Upper lobe of left lung (tissue), 6 donors: Measurements from ENCODE around the gene OR1S2. TPM values are rescaled to one million over a fixed set of nuclear protein-coding genes. Genes with fewer than 3 reads are reported as not detected.

ENCODE experiments used
- ATAC-seq, 2 donors: fragments of 200-7000 bp; cut with Tn5 transposase; one replicate each; pipeline ENCODE4 v1.9.1; 2022; ENCODE audit warnings: mild to moderate bottlenecking in 2 of 2, moderate library complexity in 2 of 2; ENCODE audit not compliant: low FRiP score in 2 of 2
- DNase-seq, 2 donors: peaks; one replicate each; pipeline ENCODE4 v3.0.0-alpha.2; 2019 to 2020
- H3K27ac ChIP-seq, 4 donors: fragments of 200-600 bp; sonication (generic); one replicate each; pipeline ENCODE4 v1.5.1; 2016 to 2019
- H3K27me3 ChIP-seq, 4 donors: fragments of 200-600 bp; sonication (generic); one replicate each; pipeline ENCODE4 v1.5.1; 2017 to 2019
- H3K36me3 ChIP-seq, 4 donors: fragments of 200-600 bp; sonication (generic); one replicate each; pipeline ENCODE4 v1.5.1; 2016 to 2019
- H3K4me1 ChIP-seq, 4 donors: fragments of 200-600 bp; sonication (generic); one replicate each; pipeline ENCODE4 v1.5.1; 2018 to 2019
- H3K4me3 ChIP-seq, 4 donors: fragments of 200-600 bp; sonication (generic); one replicate each; pipeline ENCODE4 v1.5.1; 2017 to 2019; ENCODE audit warnings: mild to moderate bottlenecking in 2 of 4, moderate library complexity in 1 of 4
- H3K9me3 ChIP-seq, 4 donors: fragments of 200-600 bp; sonication (generic); one replicate each; pipeline ENCODE4 v1.5.1; 2018 to 2019
- EP300 ChIP-seq, 4 donors: sonication (generic); formaldehyde crosslinking; IDR thresholded peaks; one replicate each; pipeline ENCODE4 v1.5.1; 2017; ENCODE audit warnings: antibody characterized with exemption in 4 of 4, control low read depth in 2 of 4
- POLR2A ChIP-seq, 4 donors: fragments of 450-650 bp; IDR thresholded peaks; one replicate each; pipeline ENCODE4 v1.5.1; 2016 to 2017; ENCODE audit warnings: antibody characterized with exemption in 4 of 4, mild to moderate bottlenecking in 2 of 4
- POLR2AphosphoS5 ChIP-seq, 2 donors: sonication (generic); formaldehyde crosslinking; IDR thresholded peaks; one replicate each; pipeline ENCODE4 v1.5.1; 2017; ENCODE audit warnings: antibody characterized with exemption in 2 of 2
- WGBS, 2 donors: methylation state at CpG; one replicate each; pipeline ENCODE4 v1.1.5; 2017 to 2018; 5-methylcytosine and 5-hydroxymethylcytosine counted together
- total RNA-seq, 6 donors: library from RNA; depleted of rRNA in 4 of 6; stranded (reverse); fragments of >200 nt in 4 of 6; gene quantifications; one replicate each; pipeline versions ENCODE4 v1.1.0 to v1.2.1, GENCODE V29; 2016 to 2021
- TF ChIP-seq, protein P1 (sequence below), 6 experiments: fragments of 450-650 bp in 4 of 6; fragments of 200-600 bp in 2 of 6; sonication (generic) in 2 of 6; IDR thresholded peaks; one replicate each; pipeline ENCODE4 v1.5.1; 2016 to 2019; ENCODE audit warnings: antibody characterized with exemption in 6 of 6
- donor health status: DM: no; HTN: no; CAD: no; lungs with moderate emphysema.
- donor health status: DM: no; HTN: yes; CAD: no; lungs with severe emphysema.

OR1S2 gene
- total RNA-seq, 6 donors from 2014 or later = not detected

DNA sequence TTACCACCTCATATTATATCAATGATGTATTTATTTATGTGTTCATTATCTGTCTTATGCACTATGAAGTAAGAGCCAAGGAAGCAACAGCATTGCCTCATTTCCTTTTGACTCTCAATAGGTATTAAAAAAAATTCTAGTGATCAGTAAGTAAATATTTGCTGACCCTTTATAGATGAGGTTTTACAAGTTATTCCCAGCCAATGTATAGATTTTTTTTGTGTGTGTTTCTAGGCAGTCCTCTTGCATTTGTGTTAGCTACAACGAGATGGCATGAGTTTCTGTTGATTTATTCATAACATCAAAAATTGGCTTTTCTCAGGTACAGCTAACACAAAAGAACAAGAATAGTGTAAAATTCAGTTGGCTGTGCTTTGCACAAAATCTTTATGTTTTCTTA is 4.7 kb downstream of the OR1S2 start:
- H3K9me3 ChIP-seq = peaks cover 0 to 8% (median 0%) of the 10 kb centered on the region in 4 donors
- no peak overlapping the region for H3K4me3 ChIP-seq
- 43 to 47% methylated on average over 1 of the region's 1 CpG for WGBS, 2 donors
- no peak for ATAC-seq
- no peaks in the 10 kb centered on the region for H3K27me3 ChIP-seq
- H3K36me3 ChIP-seq = no peaks in the 10 kb centered on the region
- no peak for TF ChIP-seq POLR2A (IDR thresholded peaks at IDR 0.05)
- TF ChIP-seq EP300 (IDR thresholded peaks at IDR 0.05) = no peak
- TF ChIP-seq, protein P1, sequence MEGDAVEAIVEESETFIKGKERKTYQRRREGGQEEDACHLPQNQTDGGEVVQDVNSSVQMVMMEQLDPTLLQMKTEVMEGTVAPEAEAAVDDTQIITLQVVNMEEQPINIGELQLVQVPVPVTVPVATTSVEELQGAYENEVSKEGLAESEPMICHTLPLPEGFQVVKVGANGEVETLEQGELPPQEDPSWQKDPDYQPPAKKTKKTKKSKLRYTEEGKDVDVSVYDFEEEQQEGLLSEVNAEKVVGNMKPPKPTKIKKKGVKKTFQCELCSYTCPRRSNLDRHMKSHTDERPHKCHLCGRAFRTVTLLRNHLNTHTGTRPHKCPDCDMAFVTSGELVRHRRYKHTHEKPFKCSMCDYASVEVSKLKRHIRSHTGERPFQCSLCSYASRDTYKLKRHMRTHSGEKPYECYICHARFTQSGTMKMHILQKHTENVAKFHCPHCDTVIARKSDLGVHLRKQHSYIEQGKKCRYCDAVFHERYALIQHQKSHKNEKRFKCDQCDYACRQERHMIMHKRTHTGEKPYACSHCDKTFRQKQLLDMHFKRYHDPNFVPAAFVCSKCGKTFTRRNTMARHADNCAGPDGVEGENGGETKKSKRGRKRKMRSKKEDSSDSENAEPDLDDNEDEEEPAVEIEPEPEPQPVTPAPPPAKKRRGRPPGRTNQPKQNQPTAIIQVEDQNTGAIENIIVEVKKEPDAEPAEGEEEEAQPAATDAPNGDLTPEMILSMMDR (IDR thresholded peaks at IDR 0.05) = no peak
- no peak for TF ChIP-seq POLR2AphosphoS5 (IDR thresholded peaks at IDR 0.05)
- no peaks in the 10 kb centered on the region for H3K4me1 ChIP-seq
- no peak for DNase-seq
- H3K27ac ChIP-seq = no peak overlapping the region

DNA sequence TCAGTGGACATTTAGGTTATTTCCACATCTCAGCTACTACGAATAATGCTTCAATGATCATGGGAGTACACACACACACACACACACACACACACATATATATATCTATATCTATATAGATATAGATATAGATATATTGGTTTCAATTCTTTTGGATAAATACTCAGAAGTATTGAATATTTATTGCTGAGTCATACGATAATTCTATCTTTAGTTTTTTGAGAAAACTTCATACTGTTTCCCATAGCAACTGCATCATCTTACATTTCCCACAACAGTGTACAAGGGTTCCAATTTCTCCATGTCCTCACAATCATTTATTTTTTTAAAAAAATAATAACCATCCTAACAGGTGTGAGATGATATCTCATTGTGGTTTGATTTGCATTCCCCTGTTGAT is 8.0 kb downstream of the OR1S2 start:
- Histone ChIP-seq H3K4me3 (no peak overlapping the region), H3K9me3 (peaks cover 0 to 8% (median 0%) of the 10 kb centered on the region in 4 donors), H3K4me1 (no peaks in the 10 kb centered on the region), H3K27me3 (no peaks in the 10 kb centered on the region), H3K36me3 (no peaks in the 10 kb centered on the region), H3K27ac (no peak overlapping the region)
- TF ChIP-seq POLR2AphosphoS5 (IDR thresholded peaks at IDR 0.05) = no peak
- no peak for TF ChIP-seq POLR2A (IDR thresholded peaks at IDR 0.05)
- no peak for TF ChIP-seq EP300 (IDR thresholded peaks at IDR 0.05)
- WGBS, 2 donors = 89 to 93% methylated on average over 2 of the region's 2 CpGs
- ATAC-seq = no peak
- DNase-seq = no peak

DNA sequence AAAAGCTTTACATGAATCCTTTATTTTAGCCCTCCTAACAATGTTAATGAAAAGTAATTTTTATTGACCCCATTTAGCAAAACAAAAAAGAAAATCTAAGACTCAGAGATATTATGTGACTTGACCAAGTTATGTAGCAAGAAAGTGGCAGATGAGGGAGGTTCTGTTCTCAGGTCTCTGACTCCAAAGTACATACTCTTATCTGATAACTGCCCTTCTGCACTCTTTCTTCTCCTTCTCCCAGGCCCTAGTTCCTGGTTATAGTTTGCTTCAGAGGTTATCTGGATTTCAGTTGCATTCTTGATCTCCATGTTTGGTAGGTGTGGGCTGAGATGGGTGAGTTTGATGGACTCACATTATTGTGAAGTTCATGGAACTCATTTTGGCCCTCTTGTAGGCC is 10.6 kb downstream of the OR1S2 start:
- Histone ChIP-seq H3K4me1 (no peaks in the 10 kb centered on the region), H3K4me3 (no peak overlapping the region), H3K9me3 (peaks cover 0 to 8% (median 0%) of the 10 kb centered on the region in 4 donors), H3K27ac (no peak overlapping the region), H3K36me3 (no peaks in the 10 kb centered on the region), H3K27me3 (no peaks in the 10 kb centered on the region)
- TF ChIP-seq, protein P1 (IDR thresholded peaks at IDR 0.05) = no peak
- no peak for TF ChIP-seq EP300 (IDR thresholded peaks at IDR 0.05)
- TF ChIP-seq POLR2A (IDR thresholded peaks at IDR 0.05) = no peak
- no peak for TF ChIP-seq POLR2AphosphoS5 (IDR thresholded peaks at IDR 0.05)
- ATAC-seq = no peak
- DNase-seq = no peak

DNA sequence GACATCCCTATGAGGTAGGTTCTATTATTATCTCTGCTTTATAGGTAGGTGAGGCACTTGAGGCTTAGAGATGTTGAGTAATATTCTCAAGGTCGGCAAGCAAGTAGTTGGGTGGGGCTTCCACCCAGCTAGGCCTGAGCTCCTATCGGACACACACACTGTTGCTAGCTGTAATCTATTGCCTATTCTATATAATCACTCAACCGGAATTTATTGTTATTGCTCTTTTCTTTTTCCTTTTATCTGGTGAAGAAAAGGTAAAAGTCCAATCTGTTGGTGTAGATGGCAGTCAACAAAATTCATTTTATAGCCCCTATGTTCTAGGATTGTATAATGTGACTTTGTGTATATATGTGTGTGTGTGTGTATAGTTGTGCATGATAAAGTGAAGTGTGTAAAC is 11.7 kb downstream of the OR1S2 start:
- Histone ChIP-seq H3K4me3 (no peak overlapping the region), H3K27ac (no peak overlapping the region), H3K9me3 (peaks cover 0 to under 1% (median 0%) of the 10 kb centered on the region in 4 donors), H3K36me3 (no peaks in the 10 kb centered on the region), H3K27me3 (no peaks in the 10 kb centered on the region), H3K4me1 (no peaks in the 10 kb centered on the region)
- ATAC-seq = no peak
- WGBS, 2 donors = 77 to 78% methylated on average over 3 of the region's 3 CpGs
- no peak for DNase-seq
- TF ChIP-seq EP300 (IDR thresholded peaks at IDR 0.05) (no peak), POLR2AphosphoS5 (IDR thresholded peaks at IDR 0.05) (no peak), POLR2A (IDR thresholded peaks at IDR 0.05) (no peak)
- TF ChIP-seq, protein P1 (IDR thresholded peaks at IDR 0.05) = no peak

DNA sequence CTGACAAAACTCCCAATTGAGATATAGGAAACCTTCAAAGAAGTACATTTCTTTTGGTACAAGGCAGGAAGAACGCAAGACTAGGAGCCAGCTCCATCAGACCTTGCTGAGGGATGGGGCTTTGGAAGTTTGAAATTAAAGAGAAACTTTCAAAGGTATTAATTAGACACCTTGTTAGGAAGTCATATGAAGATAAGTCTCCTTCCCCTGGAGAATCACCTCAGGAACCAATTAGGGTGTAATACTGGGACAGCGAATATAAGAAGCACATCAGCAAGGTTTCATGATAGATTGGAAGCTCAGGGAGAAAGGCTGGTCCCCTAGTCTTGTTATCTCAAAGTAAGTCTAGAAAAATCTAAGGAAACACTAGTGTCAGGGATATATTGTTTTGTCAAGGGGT is 15.2 kb downstream of the OR1S2 start, which contains the start of gene OR9Q2:
TSS of gene OR9Q2 (plus strand) at position 301 of the 400 bp plus-strand sequence. CDS start 1,421 bp downstream, outside the sequence.
- ATAC-seq = no peak
- no peak for TF ChIP-seq POLR2AphosphoS5 (IDR thresholded peaks at IDR 0.05)
- TF ChIP-seq EP300 (IDR thresholded peaks at IDR 0.05) = no peak
- no peak for TF ChIP-seq POLR2A (IDR thresholded peaks at IDR 0.05)
- TF ChIP-seq, protein P1 (IDR thresholded peaks at IDR 0.05) = no peak
- no peak for DNase-seq
- H3K4me1 ChIP-seq = no peaks in the 10 kb centered on the region
- no peak within 1 kb of the TSS for H3K4me3 ChIP-seq
- H3K27ac ChIP-seq = no peak within 1 kb of the TSS
- no peaks in the 10 kb centered on the region for H3K36me3 ChIP-seq
- H3K27me3 ChIP-seq = no peaks in the 10 kb centered on the region
- WGBS, 2 donors = 92 to 95% methylated on average over 2 of the region's 2 CpGs
- H3K9me3 ChIP-seq = no peaks in the 10 kb centered on the region
